GM18867 (cell line): ENCODE measurements around the gene MAGIX.

Source experiments
- ATAC-seq: cut with Tn5 transposase; IDR thresholded peaks from one replicate; pipeline ENCODE4 v1.9.1; 2021; ENCODE audit warnings: mild to moderate bottlenecking, moderate library complexity; ENCODE audit not compliant: unreplicated experiment

MAGIX gene

GRCh38 chrX:49204017-49204416 lies 41.5 kb downstream of the MAGIX start:
- no peak for ATAC-seq

- ATAC-seq: no peak
Observed at GRCh38 chrX:49204709-49205108, 42.2 kb downstream of the MAGIX start.

- ATAC-seq: no peak
Observed at GRCh38 chrX:49205443-49205842, 42.9 kb downstream of the MAGIX start.

- no peak for ATAC-seq
Observed at GRCh38 chrX:49206543-49206942, 44.0 kb downstream of the MAGIX start.

GRCh38 chrX:49208399-49208798 lies 45.8 kb downstream of the MAGIX start:
- no peak for ATAC-seq

- no peak for ATAC-seq
Observed at GRCh38 chrX:49209434-49210251, 47.1 kb downstream of the MAGIX start.

GRCh38 chrX:49210406-49210805 lies 47.8 kb downstream of the MAGIX start:
- no peak for ATAC-seq

- ATAC-seq: no peak
Observed at GRCh38 chrX:49211074-49211473, 48.5 kb downstream of the MAGIX start.

- no peak for ATAC-seq
Observed at GRCh38 chrX:49212209-49212608, 49.7 kb downstream of the MAGIX start.

- ATAC-seq: no peak
Observed at GRCh38 chrX:49212861-49213260, 50.3 kb downstream of the MAGIX start.

GRCh38 chrX:49214416-49214815 lies 51.9 kb downstream of the MAGIX start:
- ATAC-seq: no peak

GRCh38 chrX:49214996-49215526 lies 52.5 kb downstream of the MAGIX start:
- no peak for ATAC-seq
